SK-N-SH (cell line): Measurements from ENCODE around the gene CFAP299. TPM values are rescaled to one million over a fixed set of nuclear protein-coding genes. Genes with fewer than 3 reads are reported as not detected.

Experiments used
- CTCF ChIA-PET: fragments of 300-600, 350-600 bp; formaldehyde crosslinking; extraction: SDS; loops from one replicate; lab custom pipeline; 2021; lab: Yijun Ruan, JAX
- POLR2A ChIA-PET: fragments of 350-600 bp; sonication (Branson Sonifier 250); formaldehyde crosslinking; extraction: SDS; loops from one replicate; lab custom pipeline; 2020; ENCODE audit warnings: antibody characterized with exemption, inconsistent platforms; lab: Yijun Ruan, JAX
- DNase-seq: peaks from one replicate; pipeline ENCODE4 v3.0.0; 2012
- H2AFZ ChIP-seq: fragments of 200-600 bp; sonication (generic); 2 replicates; pipeline ENCODE4 v1.8.1; 2016; ENCODE audit warnings: antibody characterized with exemption, mild to moderate bottlenecking, low read depth
- H3F3A ChIP-seq: fragments of 200-600 bp; sonication (generic); replicated peaks from 2 replicates; pipeline ENCODE3; 2016; ENCODE audit warnings: antibody characterized with exemption, mild to moderate bottlenecking; ENCODE audit not compliant: insufficient read depth
- H3K27ac ChIP-seq, 2 experiments: fragments of 200-500 bp in 1 of 2; fragments of 200-600 bp in 1 of 2; sonication (Bioruptor generic) in 1 of 2; sonication (generic), shearing (Covaris generic) in 1 of 2; 2 replicates each; pipeline versions ENCODE4 v1.5.1 to v1.6.1; 2014 to 2016; ENCODE audit warnings: low read depth in 2 of 2, inconsistent platforms in 1 of 2, low read length in 1 of 2, mild to moderate bottlenecking in 1 of 2, mixed read lengths in 1 of 2
- H3K27me3 ChIP-seq: fragments of 200-600 bp; sonication (generic), shearing (Covaris generic); 2 replicates; pipeline ENCODE4 v1.6.1; 2016; ENCODE audit warnings: mixed run types; ENCODE audit not compliant: insufficient read depth
- H3K36me3 ChIP-seq, 2 experiments: fragments of 200-500 bp in 1 of 2; fragments of 200-600 bp in 1 of 2; sonication (Bioruptor generic) in 1 of 2; sonication (generic) in 1 of 2; replicated peaks in 1 of 2; 2 replicates each; pipeline versions ENCODE3 to v1.5.1; 2014 to 2016; ENCODE audit warnings: low read length in 1 of 2, mild to moderate bottlenecking in 1 of 2; ENCODE audit not compliant: insufficient read depth in 2 of 2, control insufficient read depth in 1 of 2
- H3K4me1 ChIP-seq, 2 experiments: fragments of 200-500 bp in 1 of 2; fragments of 200-600 bp in 1 of 2; sonication (Bioruptor generic) in 1 of 2; sonication (generic), shearing (Covaris generic) in 1 of 2; 2 replicates each; pipeline versions ENCODE4 v1.5.1 to v1.6.1; 2014 to 2016; ENCODE audit warnings: low read depth in 1 of 2, low read length in 1 of 2, mixed run types in 1 of 2; ENCODE audit not compliant: insufficient read depth in 2 of 2, control insufficient read depth in 1 of 2
- H3K4me2 ChIP-seq: fragments of 200-600 bp; sonication (generic), shearing (Covaris generic); 2 replicates; pipeline ENCODE4 v1.6.1; 2017; ENCODE audit warnings: mixed run types
- H3K4me3 ChIP-seq, 2 experiments: fragments of 200-500 bp in 1 of 2; fragments of 200-600 bp in 1 of 2; sonication (Bioruptor generic) in 1 of 2; sonication (generic), shearing (Covaris generic) in 1 of 2; 2 replicates each; pipeline versions ENCODE4 v1.5.1 to v1.8.1; 2014 to 2016; ENCODE audit warnings: low read depth in 2 of 2, inconsistent platforms in 1 of 2, low read length in 1 of 2, mild to moderate bottlenecking in 1 of 2, mixed read lengths in 1 of 2, moderate library complexity in 1 of 2
- H3K79me2 ChIP-seq: fragments of 200-600 bp; sonication (generic); 2 replicates; pipeline ENCODE4 v1.8.1; 2017; ENCODE audit warnings: mild to moderate bottlenecking; ENCODE audit not compliant: insufficient read depth
- H3K9ac ChIP-seq: fragments of 200-600 bp; sonication (generic); 2 replicates; pipeline ENCODE4 v1.6.1; 2017; ENCODE audit warnings: mixed run types
- H3K9me2 ChIP-seq: fragments of 200-600 bp; sonication (generic); 2 replicates; pipeline ENCODE4 v1.6.1; 2017; ENCODE audit warnings: mixed run types
- H3K9me3 ChIP-seq: fragments of 200-600 bp; sonication (generic); 2 replicates; pipeline ENCODE4 v1.6.1; 2017; ENCODE audit warnings: mixed run types, mild to moderate bottlenecking, moderate library complexity
- H4K20me1 ChIP-seq: fragments of 200-600 bp; sonication (generic); 2 replicates; pipeline ENCODE4 v1.6.1; 2017; ENCODE audit warnings: mild to moderate bottlenecking, mixed run types; ENCODE audit not compliant: insufficient read depth
- CHD2 ChIP-seq: fragments of 150-350 bp; IDR thresholded peaks from 2 replicates; pipeline ENCODE4 v1.6.1; 2018; ENCODE audit warnings: low read length; ENCODE audit not compliant: partially characterized antibody
- ELF1 ChIP-seq: IDR thresholded peaks from 2 replicates; pipeline ENCODE4 v1.4.0; 2012
- EZH2phosphoT487 ChIP-seq: fragments of 200-600 bp; sonication (generic); IDR thresholded peaks from 2 replicates; pipeline ENCODE4 v1.6.1; 2017; ENCODE audit warnings: low read depth, mixed run types, mild to moderate bottlenecking, antibody characterized with exemption, moderate library complexity, borderline replicate concordance
- FOSL2 ChIP-seq: IDR thresholded peaks from 2 replicates; pipeline ENCODE4 v1.4.0; 2012; ENCODE audit warnings: low read depth, mild to moderate bottlenecking, moderate library complexity, borderline replicate concordance
- FOXM1 ChIP-seq: IDR thresholded peaks from 2 replicates; pipeline ENCODE4 v1.4.0; 2012; ENCODE audit warnings: low read depth, mild to moderate bottlenecking
- GATA2 ChIP-seq: sonication (generic); formaldehyde crosslinking; IDR thresholded peaks from 2 replicates; pipeline ENCODE4 v1.5.0; 2020; ENCODE audit warnings: mild to moderate bottlenecking, missing genetic modification reagents
- JUND ChIP-seq: IDR thresholded peaks from 2 replicates; pipeline ENCODE4 v1.4.0; 2012
- MXI1 ChIP-seq: IDR thresholded peaks from 2 replicates; pipeline ENCODE4 v1.6.1; 2012; ENCODE audit warnings: mild to moderate bottlenecking, low read depth, low read length, improper control_type of control experiment
- NFIC ChIP-seq: IDR thresholded peaks from 2 replicates; pipeline ENCODE4 v1.4.0; 2012; ENCODE audit warnings: borderline replicate concordance
- NRF1 ChIP-seq: IDR thresholded peaks from 2 replicates; pipeline ENCODE4 v1.6.1; 2012; ENCODE audit warnings: low read depth, mild to moderate bottlenecking, low read length
- RAD21 ChIP-seq: IDR thresholded peaks from 2 replicates; pipeline ENCODE4 v1.6.1; 2012; ENCODE audit warnings: mild to moderate bottlenecking, low read length
- RCOR1 ChIP-seq: fragments of 150-350 bp; IDR thresholded peaks from 2 replicates; pipeline ENCODE4 v1.6.1; 2017; ENCODE audit warnings: antibody characterized with exemption, low read length
- RFX5 ChIP-seq: IDR thresholded peaks from 2 replicates; pipeline ENCODE4 v1.6.1; 2012; ENCODE audit warnings: mild to moderate bottlenecking, improper control_type of control experiment, low read length
- RXRA ChIP-seq: IDR thresholded peaks from 2 replicates; pipeline ENCODE4 v1.4.0; 2012; ENCODE audit warnings: low read depth, mild to moderate bottlenecking, borderline replicate concordance
- SMC3 ChIP-seq: IDR thresholded peaks from 2 replicates; pipeline ENCODE4 v1.6.1; 2012; ENCODE audit warnings: low read depth, low read length, improper control_type of control experiment
- TCF12 ChIP-seq: IDR thresholded peaks from 2 replicates; pipeline ENCODE4 v1.4.0; 2012
- USF1 ChIP-seq: IDR thresholded peaks from 2 replicates; pipeline ENCODE4 v1.4.0; 2012; ENCODE audit warnings: low read depth, borderline replicate concordance
- YY1 ChIP-seq: IDR thresholded peaks from 2 replicates; pipeline ENCODE4 v1.4.0; 2012; ENCODE audit warnings: low read depth, mild to moderate bottlenecking
- WGBS: methylation state at CpG from one replicate; pipeline ENCODE4 v1.1.6; 2017; ENCODE audit warnings: low lambda C conversion rate; 5-methylcytosine and 5-hydroxymethylcytosine counted together
- polyA plus RNA-seq, 3 experiments: library from polyadenylated mRNA; depleted of rRNA; stranded (reverse); fragments of >200 nt; gene quantifications; 2 replicates each; pipeline ENCODE4 v1.2.3, GENCODE V29; 2012
- TF ChIP-seq, protein P1 (sequence below): IDR thresholded peaks from 2 replicates; pipeline ENCODE4; 2012
- TF ChIP-seq, protein P2 (sequence below): IDR thresholded peaks from 2 replicates; pipeline ENCODE4 v1.4.0; 2012; ENCODE audit warnings: low read depth

CFAP299 gene
- polyA plus RNA-seq, 1 of the 3 experiments (the other 2 are of a cell fraction), result 1.2 TPM

- H3K9me3 ChIP-seq, result no peaks in the 10 kb centered on the region
Measured at GRCh38 chr4:80370635-80371034, 35.1 kb downstream of the CFAP299 start.

DNA sequence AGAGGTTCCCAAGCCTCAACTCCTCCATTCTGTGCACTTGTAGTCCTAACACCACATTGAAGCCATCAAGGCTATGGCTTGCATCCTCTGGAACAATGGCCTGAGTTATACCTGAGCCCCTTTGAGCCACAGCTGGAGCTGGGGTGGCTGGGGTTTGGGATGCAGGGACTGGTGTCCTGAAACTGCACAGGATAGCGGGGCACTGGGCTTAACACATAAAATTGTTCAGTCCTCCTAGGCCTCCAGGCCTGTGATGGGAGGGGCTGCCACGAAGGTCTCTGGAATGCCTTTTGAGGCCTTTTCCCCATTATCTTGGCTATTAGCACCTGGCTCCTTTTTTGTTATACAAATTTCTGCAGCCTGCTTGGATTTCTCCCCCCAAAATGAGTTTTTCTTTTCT is 35.5 kb downstream of the CFAP299 start:
- Histone ChIP-seq H3K9me2 (no peaks in the 10 kb centered on the region), H3K9me3 (no peaks in the 10 kb centered on the region), H3K36me3 (peaks cover 0 to 5% of the 10 kb centered on the region in 2 experiments), H3F3A (no peaks in the 10 kb centered on the region), H3K4me3 (no peak overlapping the region), H3K4me2 (no peak overlapping the region), H3K79me2 (no peaks in the 10 kb centered on the region), H3K4me1 (no peaks in the 10 kb centered on the region), H4K20me1 (no peaks in the 10 kb centered on the region), H3K9ac (no peak overlapping the region), H3K27me3 (no peaks in the 10 kb centered on the region), H3K27ac (no peak overlapping the region), H2AFZ (no peak overlapping the region)
- ChIA-PET CTCF (interaction anchor here (1.2 kb wide), 1 partner anchor 9 kb away, joined by 4 read pairs; no protein-coding TSS in a partner anchor), POLR2A (no interaction called here)
- 17% methylated on average over 1 of the region's 2 CpGs for WGBS
- no peak for TF ChIP-seq FOSL2
- TF ChIP-seq EZH2phosphoT487, result no peak
- TF ChIP-seq RCOR1, result no peak
- TF ChIP-seq RFX5, result no peak
- TF ChIP-seq, protein P1, sequence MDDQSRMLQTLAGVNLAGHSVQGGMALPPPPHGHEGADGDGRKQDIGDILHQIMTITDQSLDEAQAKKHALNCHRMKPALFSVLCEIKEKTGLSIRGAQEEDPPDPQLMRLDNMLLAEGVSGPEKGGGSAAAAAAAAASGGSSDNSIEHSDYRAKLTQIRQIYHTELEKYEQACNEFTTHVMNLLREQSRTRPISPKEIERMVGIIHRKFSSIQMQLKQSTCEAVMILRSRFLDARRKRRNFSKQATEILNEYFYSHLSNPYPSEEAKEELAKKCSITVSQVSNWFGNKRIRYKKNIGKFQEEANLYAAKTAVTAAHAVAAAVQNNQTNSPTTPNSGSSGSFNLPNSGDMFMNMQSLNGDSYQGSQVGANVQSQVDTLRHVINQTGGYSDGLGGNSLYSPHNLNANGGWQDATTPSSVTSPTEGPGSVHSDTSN, result no peak
- no peak for TF ChIP-seq SMC3
- no peak for DNase-seq

More at GRCh38 chr4:80370635-80371034, 35.1 kb downstream of the CFAP299 start:
- Histone ChIP-seq H2AFZ (no peak overlapping the region), H4K20me1 (no peaks in the 10 kb centered on the region), H3F3A (no peaks in the 10 kb centered on the region), H3K27me3 (no peaks in the 10 kb centered on the region), H3K9ac (no peak overlapping the region), H3K36me3 (peaks cover 0 to 5% of the 10 kb centered on the region in 2 experiments), H3K27ac (no peak overlapping the region), H3K4me3 (no peak overlapping the region), H3K4me1 (no peaks in the 10 kb centered on the region), H3K4me2 (no peak overlapping the region), H3K9me2 (no peaks in the 10 kb centered on the region), H3K79me2 (no peaks in the 10 kb centered on the region)
- CTCF ChIA-PET, result no interaction called here
- TF ChIP-seq JUND (no peak), MXI1 (no peak), RAD21 (no peak), EZH2phosphoT487 (no peak), NFIC (no peak), ELF1 (no peak), RXRA (no peak), CHD2 (no peak), TCF12 (no peak)
- DNase-seq, result no peak
- WGBS, result 34% methylated on average over 2 of the region's 3 CpGs
- POLR2A ChIA-PET, result no interaction called here

GRCh38 chr4:80374180-80374579 is 38.6 kb downstream of the CFAP299 start:
- Histone ChIP-seq H3K9ac (no peak overlapping the region), H3K9me3 (no peaks in the 10 kb centered on the region), H3K27ac (no peak overlapping the region), H3K79me2 (no peaks in the 10 kb centered on the region), H3K4me3 (no peak overlapping the region), H4K20me1 (no peaks in the 10 kb centered on the region), H3K4me2 (no peak overlapping the region), H2AFZ (no peak overlapping the region), H3F3A (no peaks in the 10 kb centered on the region), H3K36me3 (peaks cover 0 to 5% of the 10 kb centered on the region in 2 experiments), H3K27me3 (no peaks in the 10 kb centered on the region), H3K9me2 (no peaks in the 10 kb centered on the region), H3K4me1 (no peaks in the 10 kb centered on the region)
- ChIA-PET CTCF (interaction anchor here (1.3 to 2.9 kb wide), 2 partner anchors 9 to 11 kb away, joined by 3 to 10 read pairs; no protein-coding TSS in a partner anchor), POLR2A (no interaction called here)
- no peak for DNase-seq
- TF ChIP-seq RAD21, result no peak
- TF ChIP-seq GATA2 (CRISPR knock-in tag), result no peak
- TF ChIP-seq EZH2phosphoT487, result no peak
- TF ChIP-seq, protein P2, sequence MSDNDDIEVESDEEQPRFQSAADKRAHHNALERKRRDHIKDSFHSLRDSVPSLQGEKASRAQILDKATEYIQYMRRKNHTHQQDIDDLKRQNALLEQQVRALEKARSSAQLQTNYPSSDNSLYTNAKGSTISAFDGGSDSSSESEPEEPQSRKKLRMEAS, result no peak
- TF ChIP-seq NFIC, result no peak
- no peak for TF ChIP-seq CHD2
- TF ChIP-seq RXRA, result no peak
- no peak for TF ChIP-seq RFX5
- TF ChIP-seq USF1, result no peak
- TF ChIP-seq FOXM1, result no peak
- no peak for TF ChIP-seq YY1
- TF ChIP-seq FOSL2, result no peak
- no peak for TF ChIP-seq NRF1
